Suprapubic skin (tissue), 4 donors: ENCODE results near the gene NFYC.

Experiments used
- CTCF ChIP-seq, 2 donors: fragments of 200-600 bp in 1 of 2; fragments of 450-650 bp in 1 of 2; sonication (generic) in 1 of 2; IDR thresholded peaks; one replicate each; pipeline ENCODE4 v1.5.1; 2016 to 2019; ENCODE audit warnings: antibody characterized with exemption in 2 of 2, mild to moderate bottlenecking in 1 of 2, moderate library complexity in 1 of 2
- EP300 ChIP-seq: sonication (generic); formaldehyde crosslinking; IDR thresholded peaks from one replicate; pipeline ENCODE4 v1.6.1; 2017; ENCODE audit warnings: antibody characterized with exemption
- POLR2A ChIP-seq, 2 donors: fragments of 450-650 bp; IDR thresholded peaks; one replicate each; pipeline ENCODE4 v1.6.1; 2017; ENCODE audit warnings: antibody characterized with exemption in 2 of 2, mild to moderate bottlenecking in 2 of 2, moderate library complexity in 2 of 2
- POLR2AphosphoS5 ChIP-seq, 3 donors: sonication (generic); formaldehyde crosslinking; IDR thresholded peaks; one replicate each; pipeline ENCODE4 v1.6.1; 2017; ENCODE audit warnings: antibody characterized with exemption in 3 of 3

GRCh38 chr1:40793617-40794016 is 102.1 kb downstream of the NFYC start:
- TF ChIP-seq POLR2AphosphoS5 (IDR thresholded peaks at IDR 0.05) (no peak), CTCF (IDR thresholded peaks at IDR 0.05) (no peak), POLR2A (IDR thresholded peaks at IDR 0.05) (no peak), EP300 (no peak)
